Activated CD4-positive, alpha-beta T cell treated with anti-CD3 and anti-CD28 coated beads, Interleukin-2, amount 50 U/mL, for 24 hours (primary cell): ENCODE measurements around the gene RPAP2.
"Not testable (repeated sequence)": the region's sequence is repeated elsewhere in the genome, so short reads cannot be mapped to it uniquely, and the experiment has no call there.

ENCODE experiments used
- DNase-seq, 2 donors: peaks; one replicate each; pipeline ENCODE4 v3.0.0-alpha.2; 2020; ENCODE audit warnings: low read depth in 1 of 2, low spot score in 1 of 2

RPAP2 gene

DNA sequence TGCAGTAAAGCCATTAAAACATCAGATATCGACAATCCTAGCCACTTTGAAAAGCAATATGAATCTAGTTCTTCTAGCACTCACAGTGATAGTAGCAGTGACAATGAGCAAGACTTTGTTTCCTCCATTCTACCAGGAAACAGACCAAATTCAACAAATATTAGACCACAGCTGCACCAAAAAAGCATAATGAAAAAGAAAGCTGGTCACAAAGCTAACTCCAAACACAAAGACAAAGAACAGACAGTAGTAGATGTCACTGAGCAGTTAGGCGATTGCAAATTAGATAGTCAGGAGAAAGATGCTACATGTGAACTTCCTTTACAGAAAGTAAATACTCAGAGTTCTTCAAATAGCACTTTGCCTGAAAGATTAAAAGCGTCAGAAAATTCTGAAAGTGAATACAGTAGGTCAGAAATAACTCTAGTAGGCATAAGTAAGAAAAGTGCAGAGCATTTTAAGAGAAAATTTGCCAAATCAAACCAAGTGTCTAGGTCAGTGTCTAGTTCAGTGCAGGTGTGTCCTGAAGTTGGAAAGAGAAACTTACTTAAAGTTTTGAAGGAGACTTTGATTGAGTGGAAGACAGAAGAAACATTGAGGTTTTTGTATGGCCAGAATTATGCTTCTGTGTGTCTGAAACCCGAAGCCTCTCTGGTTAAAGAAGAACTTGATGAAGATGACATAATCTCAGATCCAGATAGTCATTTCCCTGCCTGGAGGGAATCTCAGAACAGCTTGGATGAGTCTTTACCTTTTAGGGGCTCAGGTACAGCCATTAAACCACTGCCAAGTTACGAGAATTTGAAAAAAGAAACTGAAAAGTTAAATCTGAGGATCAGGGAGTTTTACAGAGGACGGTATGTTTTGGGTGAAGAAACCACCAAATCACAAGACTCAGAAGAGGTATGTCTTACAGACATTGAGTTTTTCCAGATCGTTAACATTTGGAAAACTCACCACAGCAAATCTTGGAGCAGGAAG is 24.9 kb downstream of the RPAP2 start:
- no peak for DNase-seq

DNA sequence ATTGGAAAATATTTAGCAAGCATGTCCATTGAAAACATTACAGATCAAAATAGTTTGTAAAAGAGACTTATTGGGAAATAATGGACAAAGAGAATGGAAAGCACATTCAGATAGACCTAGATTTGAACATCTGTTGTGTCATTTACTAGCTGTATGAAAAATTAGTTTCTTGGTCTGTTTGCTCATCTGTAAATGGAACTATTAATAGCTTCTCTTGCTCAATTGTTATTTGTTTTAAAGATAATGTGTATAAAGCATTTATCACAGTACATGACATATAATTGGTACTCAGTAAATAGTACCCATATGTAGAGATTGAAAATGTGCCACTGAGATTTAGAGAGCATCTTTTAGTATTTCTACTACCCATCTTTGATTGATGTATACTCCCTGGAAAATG is 25.9 kb downstream of the RPAP2 start:
- DNase-seq = no peak

DNA sequence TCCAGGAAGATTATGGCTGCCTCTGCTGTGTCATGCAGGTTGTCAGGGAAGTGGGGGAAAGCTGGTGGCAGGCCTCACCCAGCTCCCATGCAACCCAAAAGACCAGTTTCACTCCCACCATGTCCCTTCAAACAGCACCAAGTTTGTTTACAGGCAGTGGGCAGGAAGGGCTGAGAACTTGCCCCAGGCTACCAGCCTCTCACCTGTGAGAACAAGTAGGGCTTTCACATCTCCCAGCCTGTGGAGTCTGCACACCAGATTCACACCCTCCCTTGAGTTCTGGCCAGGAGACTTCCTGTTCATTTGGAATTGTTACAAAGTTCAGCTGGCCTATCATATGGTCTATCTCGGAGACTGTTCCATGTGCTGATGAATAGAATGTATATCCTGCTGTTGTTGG is 27.8 kb downstream of the RPAP2 start:
- no peak for DNase-seq

DNA sequence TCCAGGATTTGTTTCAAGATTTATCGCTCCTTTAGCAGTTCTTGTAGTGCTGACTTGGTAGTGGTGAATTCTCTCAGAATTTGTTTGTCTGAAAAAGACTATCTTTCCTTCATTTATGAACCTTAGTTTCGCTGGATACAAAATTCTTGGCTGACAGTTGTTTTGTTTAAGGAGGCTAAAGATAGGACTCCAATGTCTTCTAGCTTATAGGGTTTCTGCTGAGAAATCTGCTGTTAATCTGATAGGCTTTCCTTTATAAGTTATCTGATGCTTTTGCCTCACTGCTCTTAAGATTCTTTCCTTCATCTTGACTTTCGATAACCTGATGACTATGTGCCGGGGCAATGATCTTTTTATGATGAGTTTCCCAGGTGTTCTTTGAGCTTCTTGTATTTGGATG is 28.9 kb downstream of the RPAP2 start:
- no peak for DNase-seq

DNA sequence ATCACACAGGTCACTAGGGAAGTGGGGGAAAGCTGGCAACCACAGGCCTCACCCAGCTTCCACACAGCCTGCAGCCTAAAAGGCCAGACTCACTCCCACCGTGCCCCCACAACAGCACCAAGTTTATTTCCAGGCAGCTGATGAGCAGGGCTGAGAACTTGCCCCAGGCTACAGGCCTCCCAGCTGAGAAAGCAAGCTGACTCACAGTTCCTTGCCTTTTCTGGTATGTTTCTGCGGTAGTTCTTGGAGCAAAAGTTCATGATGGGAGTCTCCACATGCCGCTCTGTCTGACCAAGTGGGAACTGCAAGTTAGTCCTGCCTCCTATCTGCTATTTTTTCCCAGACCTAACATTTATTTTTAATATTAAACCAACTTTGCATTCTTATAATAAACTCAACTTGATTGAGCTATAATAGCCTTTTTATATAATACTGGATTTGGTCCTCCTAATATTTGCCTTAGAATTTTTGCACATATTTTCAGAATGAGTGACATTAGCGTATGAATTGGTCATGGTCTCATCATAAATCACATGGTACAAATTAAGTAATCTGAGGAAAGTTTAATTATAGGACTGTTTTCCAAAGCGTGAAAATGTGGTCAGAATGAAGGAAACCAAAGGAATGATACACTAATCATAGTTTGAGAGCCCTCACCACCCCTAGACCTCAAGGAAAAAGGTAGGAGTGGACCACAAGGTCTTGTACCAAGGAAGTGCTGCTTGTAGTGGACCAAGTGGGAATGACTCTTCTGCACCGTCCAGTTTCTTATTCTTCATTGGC is 30.7 kb downstream of the RPAP2 start:
- DNase-seq = no peak

DNA sequence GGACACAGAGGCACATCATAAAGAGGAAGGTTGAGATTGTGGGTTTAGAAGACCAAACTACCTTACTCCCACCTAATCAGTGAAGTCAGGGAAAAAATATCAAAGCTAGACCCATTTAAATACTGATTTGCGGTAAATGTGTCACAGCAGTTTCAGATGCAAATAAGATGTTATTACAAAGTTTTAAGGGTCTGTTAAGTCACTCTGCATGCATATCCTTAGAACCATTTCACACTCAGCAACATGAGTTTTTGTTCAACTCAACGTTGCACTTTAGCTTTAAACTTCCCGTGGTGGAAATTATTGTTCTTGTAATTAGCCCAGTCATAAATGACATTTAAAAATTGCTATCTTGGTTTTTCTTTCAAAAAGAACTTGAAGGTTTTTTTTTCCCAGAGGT is 34.8 kb downstream of the RPAP2 start:
- no peak for DNase-seq

DNA sequence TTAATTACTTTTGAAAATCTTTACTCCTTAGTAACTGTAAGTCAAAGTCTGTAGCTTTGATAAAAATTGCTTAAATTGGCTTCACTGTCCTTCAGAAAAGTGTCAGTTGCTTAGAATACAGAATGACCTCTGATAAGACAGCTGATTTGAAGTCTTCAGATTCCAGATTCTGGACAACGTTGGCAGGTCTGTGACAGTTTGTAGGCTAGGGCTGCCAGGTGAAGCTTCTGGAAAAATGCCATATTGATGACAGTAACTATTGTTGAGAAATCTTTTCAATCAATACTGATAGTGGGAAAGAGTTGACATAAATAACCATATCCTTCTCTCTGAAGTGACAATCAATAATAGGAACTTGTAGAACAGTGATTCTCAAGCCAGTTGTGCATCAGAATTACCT is 41.3 kb downstream of the RPAP2 start:
- no peak for DNase-seq

DNA sequence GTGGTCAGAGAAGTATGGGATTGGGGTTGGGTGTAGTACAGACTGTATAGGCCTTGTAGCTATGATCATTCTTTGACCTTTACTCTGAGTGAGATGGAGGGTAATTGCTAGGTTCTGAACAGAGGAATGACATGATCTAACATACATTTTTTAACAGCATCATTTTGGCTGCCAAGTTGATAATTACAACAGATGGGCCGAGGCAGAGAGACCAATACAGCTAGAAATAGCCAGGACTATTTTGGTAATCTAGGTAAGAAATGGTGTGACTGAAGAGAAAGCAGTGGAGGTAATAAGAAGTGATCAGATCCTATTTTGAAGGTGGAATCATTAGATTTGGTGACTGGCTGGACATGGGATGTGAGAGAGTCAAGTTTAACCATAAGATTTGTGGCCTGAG is 43.5 kb downstream of the RPAP2 start:
- DNase-seq = no peak

DNA sequence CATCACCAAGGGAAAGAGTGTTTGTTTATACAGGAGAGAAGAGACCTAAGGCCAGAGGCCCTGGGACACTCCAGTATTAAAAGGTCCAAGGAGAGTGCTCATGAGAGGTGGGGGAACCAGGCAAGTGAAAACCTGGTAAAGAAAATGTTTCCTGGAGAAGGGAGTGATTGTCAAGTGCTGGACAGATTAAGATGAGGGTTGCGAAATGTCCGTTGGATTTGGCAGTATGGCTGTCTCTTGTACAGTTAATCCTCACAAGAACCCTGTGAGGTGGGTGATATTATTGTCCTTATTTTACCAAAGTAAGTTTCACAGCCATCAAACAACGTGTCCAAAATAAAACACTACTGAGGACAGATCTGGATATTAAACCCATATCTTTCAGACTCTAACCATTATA is 44.2 kb downstream of the RPAP2 start:
- no peak for DNase-seq

DNA sequence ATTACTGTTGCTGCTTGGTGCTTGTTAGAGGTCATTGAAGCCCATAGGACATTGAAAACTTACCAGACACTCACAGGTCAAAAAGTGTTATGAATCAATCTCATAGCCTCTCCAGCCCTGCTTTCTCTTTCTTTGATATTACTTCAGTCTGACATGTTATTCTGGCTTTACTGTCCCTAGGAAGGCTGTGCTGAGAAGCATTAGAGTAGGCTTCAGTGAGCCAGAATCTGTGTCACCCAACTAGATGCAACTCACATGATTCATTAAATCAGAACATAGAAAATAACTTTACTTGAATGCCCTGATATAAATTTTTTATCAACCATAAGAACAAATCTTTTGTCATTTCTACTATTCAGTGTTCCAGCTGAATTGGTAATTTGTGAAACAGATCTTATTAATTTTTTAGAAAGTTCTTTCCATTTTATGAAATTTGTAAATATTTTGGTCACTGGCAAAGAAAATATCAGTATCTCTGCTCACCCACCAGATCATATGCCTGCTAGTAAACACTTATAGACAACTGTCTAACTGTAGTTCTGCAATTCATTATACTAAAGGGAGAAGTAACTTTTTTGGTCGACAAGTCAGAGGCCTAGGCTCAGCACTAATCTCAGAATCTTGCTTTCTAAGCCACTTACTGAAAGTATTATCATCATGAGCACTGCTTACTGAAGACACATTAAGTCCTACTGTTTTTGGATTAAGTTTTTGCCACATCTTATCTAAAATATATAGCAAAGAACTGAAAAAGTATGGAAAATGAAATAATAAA is 48.2 kb downstream of the RPAP2 start:
- no peak for DNase-seq

DNA sequence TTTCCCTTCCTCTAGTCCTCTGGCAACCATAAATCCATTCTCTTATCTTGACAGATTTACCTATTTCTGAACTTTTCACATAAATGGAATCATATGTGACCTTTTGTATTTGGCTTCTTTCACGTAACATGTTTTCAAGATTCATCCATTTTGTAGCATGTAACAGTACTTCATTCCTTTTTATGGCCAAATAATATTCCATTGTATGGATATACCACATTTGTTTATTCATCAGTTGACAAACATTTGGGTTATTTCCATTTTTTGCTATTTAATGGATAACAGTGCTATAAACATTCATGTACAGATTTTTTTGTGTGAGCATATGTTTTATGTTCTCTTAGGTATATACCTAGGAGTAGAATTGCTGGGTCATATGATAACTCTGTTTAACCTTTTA is 54.0 kb downstream of the RPAP2 start:
- no peak for DNase-seq

DNA sequence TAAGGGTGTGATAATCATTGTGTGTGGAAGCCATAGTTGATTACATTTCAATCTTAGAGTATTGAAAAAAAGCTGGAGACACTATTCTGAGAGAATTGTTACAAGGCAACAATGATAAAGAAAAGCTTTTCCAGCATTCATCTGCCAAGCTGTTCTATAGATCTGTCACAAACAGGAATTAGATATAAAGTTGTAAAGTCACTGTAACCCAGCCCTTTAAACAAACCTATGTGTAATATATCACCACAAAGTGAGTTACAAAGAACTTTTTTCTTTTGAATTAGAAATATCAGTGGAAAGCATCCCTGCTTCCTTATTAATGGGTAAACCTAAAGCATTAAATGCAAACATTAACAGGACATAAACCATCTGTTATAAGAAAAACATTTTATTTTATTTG is 55.4 kb downstream of the RPAP2 start:
- no peak for DNase-seq

DNA sequence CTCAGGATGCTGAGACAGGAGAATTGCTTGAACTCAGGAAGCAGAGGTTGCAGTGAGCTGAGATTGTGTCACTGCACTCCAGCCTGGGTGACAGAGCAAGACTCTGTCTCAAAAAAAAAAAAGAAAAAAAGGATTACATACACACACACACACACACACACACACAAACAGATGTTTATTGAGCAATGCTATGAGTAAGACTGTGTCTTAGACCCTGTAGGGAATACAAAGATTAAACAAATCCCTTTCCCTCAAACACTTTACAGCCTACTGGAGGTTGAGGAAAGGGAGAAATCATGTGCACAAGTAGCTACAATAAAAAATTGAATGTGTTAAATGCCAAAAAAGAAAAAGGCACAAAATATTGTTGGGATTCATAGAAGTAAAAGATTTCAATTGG is 58.1 kb downstream of the RPAP2 start:
- DNase-seq = no peak

DNA sequence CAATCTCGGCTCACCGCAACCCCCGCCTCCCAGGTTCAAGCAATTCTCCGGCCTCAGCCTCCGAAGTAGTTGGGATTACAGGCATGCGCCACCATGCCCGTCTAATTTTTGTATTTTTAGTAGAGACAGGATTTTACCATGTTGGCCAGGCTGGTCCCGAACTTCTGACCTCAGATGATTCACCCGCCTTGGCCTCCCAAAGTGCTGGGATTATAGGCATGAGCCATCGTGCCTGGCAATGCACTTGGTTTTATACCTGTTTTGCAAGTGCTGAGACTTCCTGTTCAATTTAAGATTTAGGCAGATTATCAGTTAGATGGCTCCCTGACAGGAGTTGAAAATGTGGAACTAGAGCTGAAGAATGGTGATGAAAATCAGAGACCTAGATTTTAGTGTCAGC is 60.5 kb downstream of the RPAP2 start:
- DNase-seq = not testable (repeated sequence)

DNA sequence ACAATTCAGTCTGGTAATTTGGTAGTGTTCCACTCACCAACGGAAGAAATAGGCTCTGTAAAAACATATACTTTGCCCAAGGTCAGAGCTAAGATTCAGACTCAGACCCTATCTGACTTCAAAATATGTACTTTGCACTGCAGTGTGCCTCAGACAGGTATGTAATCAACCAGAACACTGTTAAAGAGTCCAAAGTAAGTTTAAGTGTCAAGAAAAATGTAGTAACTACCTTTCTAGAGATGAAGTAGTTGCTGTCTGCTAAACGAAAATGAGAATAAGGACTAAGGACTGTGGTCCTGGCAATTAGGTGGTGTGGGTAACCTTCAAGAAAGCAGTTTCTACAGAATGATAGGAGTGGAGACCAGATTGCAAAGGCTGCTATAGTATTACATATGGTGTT is 61.1 kb downstream of the RPAP2 start:
- no peak for DNase-seq

DNA sequence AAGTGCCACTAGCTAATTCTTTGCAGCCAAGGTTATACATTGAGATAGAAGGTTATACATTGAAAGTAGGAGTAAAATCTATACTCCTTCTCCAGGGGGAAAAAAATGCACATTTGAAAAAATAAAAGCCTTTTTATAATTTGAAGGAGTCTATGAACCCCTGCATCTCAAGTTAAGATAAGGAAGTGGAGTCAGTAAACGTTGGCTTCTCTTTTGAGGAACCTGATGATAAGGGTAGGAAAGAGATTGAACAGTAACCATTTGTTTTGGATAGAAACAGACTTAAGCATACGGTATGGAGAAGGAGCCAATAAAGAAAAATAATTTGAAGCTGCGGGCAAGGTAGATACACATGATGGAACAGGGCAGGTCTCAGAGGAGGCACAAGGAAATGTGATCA is 64.1 kb downstream of the RPAP2 start:
- no peak for DNase-seq

DNA sequence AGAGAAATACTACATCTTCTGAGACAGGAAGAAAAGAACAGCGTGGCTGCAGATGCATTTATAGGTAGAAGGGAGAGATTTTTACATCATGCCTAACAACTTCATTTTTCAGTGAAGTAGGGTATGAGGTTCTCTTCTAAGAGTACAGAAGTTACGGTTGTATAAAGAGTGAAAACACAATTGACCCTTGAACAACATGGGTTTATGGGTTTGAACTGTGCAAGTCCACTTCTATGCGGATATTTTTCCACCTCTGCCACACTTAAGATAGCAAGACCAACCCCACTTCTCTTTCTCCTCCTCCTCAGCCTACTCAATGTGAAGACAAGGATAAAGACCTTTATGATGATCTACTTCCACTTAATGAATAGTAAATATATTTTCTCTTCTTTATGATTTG is 64.5 kb downstream of the RPAP2 start:
- DNase-seq = no peak

DNA sequence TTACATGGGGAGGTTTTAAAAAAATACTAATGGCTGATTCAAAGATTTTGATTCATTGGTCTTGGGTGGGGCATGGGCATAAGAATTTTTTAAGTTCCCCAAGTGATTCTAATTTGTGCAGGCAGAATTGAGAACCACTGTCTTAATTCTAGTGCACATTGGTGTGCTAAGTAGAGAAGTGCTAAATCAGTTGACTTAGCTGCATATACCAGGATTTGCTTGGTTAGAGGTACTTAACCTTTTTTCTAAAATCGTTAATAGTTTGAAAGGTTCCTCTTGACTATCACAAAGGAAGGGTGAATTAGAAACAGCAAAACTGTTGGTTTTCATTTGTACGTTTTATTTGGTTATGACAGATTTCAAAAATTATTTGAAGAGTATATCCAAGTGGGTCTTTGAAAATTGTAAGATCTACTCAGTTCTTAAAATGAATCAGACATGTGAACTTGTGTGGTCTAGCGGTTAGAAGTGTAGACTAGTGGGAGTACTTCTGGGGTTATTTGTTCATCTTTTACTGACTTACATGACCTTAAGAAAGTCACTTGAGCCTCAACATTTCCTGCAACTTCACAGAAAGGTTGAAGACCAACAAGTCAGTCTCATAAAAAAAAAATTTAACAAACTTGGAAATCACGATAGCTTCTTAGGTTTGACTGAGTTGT is 66.7 kb downstream of the RPAP2 start:
- peak in 1 of 2 donors; percentile 15 for DNase-seq

DNA sequence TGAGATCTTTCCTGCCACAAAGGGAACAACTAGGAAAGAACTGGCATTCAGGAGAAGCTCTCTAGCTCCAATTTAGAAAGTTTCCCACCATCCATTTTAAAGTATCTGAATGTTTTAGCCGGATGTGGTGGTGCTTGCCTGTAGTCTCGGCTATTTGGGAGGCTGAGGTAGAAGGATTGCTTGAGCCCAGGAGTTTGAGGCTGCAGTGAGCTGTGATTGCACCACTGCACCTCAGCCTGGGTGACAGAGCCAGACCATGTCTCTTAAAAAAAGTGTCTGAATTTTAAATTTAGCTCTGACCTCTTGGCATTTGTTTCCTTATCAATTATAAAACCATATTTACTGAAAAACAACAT is 67.2 kb downstream of the RPAP2 start:
- no peak for DNase-seq

DNA sequence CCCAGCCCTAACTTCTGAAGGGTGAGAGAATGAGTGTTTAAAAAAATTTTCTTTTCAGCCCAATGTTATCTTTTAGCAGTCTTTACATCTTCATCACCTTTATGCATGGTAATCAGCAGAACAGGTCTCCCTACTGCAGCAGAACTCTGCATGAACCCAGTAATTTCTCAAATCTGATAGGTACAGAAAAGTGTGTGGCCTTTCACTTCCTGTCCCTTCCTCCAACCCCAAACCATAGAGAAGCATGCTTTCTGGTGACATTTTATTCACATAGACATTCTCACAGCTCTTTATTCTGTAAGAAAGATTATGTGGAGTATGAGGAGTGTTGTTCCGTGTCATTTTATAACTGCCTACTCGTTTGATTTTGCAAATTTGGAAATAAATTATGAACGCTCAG is 68.6 kb downstream of the RPAP2 start:
- DNase-seq = no peak

DNA sequence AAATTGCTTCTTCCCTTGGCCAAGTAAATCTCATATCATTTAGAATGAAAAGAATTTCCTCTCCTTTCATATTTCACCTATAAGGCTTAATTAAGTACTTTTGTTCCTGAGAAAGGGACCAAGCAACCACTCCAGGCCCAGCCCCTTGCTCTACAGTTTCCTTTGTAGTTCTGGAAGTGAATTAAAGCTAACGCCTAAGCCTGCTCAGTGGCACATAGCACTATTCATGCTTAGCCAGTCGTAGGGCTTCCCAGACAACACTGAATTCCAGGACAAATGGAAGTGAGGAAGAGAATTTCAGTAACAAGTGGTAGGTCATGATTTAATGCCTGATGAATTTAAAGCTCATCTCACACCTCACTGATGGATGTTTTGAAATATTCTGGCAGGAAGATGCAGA is 73.3 kb downstream of the RPAP2 start:
- no peak for DNase-seq
